ENCODE measurements around the gene NTN1. TPM values are rescaled to one million over a fixed set of nuclear protein-coding genes. Genes with fewer than 3 reads are reported as not detected.

NTN1 gene
- total RNA-seq, 1 experiment from 2014 or later = 4.2 TPM

GRCh38 chr17:9150446-9151090, 129.3 kb downstream of the NTN1 start:
- Histone ChIP-seq H3K27me3 (ENCODE audit: insufficient read depth, low read length) (no peaks in the 10 kb centered on the region), H2AFZ (ENCODE audit: low read depth, low read length, poor library complexity, severe bottlenecking) (no peak overlapping the region), H3K4me1 (ENCODE audit: control insufficient read depth in 1 of 2, insufficient read depth in 2 of 2, low read length in 2 of 2) (no peaks in the 10 kb centered on the region), H3K79me2 (ENCODE audit: insufficient read depth, low read length) (no peaks in the 10 kb centered on the region), H3K4me3 (replicated peaks in 1 of 2; ENCODE audit: low read depth in 1 of 2, low read length in 2 of 2) (no peak overlapping the region), H4K20me1 (ENCODE audit: insufficient read depth) (no peaks in the 10 kb centered on the region), H3K9ac (ENCODE audit: low read length) (no peak overlapping the region), H3K9me3 (ENCODE audit: control insufficient read depth in 1 of 2, insufficient read depth in 1 of 2, low read depth in 1 of 2, low read length in 2 of 2) (no peaks in the 10 kb centered on the region), H3K9me2 (ENCODE audit: insufficient read depth) (no peaks in the 10 kb centered on the region), H3K27ac (ENCODE audit: low read depth, low read length) (no peak overlapping the region), H3K36me3 (ENCODE audit: control insufficient read depth in 1 of 2, insufficient read depth in 2 of 2, low read length in 2 of 2) (no peaks in the 10 kb centered on the region), H3K4me2 (ENCODE audit: low read length) (no peak overlapping the region)
- ChIA-PET RAD21 (ENCODE audit: low non-redundant PET in 1 of 2, low total read pairs in 2 of 2, uncharacterized antibody in 2 of 2, unreplicated experiment in 2 of 2) (no interaction called here), POLR2A (no interaction called here), CTCF (no interaction called here)
- BruUV-seq (replicated peaks) = no TSS peak
- no peak for DNase-seq (ENCODE audit: low read depth, low spot score)
- no peak for ATAC-seq
- TF ChIP-seq SP1 (IDR thresholded peaks at IDR 0.05; ENCODE audit: low read depth) = no peak
- TF ChIP-seq MAX (IDR thresholded peaks at IDR 0.05) = no peak
- no peak for TF ChIP-seq YY1 (IDR thresholded peaks at IDR 0.05; ENCODE audit: extremely low read depth, insufficient replicate concordance, low read depth, low read length)
- no peak for TF ChIP-seq RAD21 (IDR thresholded peaks at IDR 0.05; ENCODE audit: low read depth)
- TF ChIP-seq CEBPB (IDR thresholded peaks at IDR 0.05; ENCODE audit: low read depth) = no peak
- no peak for TF ChIP-seq CBX3 (IDR thresholded peaks at IDR 0.05; ENCODE audit: low read depth)
- no peak for TF ChIP-seq SRF (IDR thresholded peaks at IDR 0.05; ENCODE audit: low read depth)
- TF ChIP-seq, protein P1, sequence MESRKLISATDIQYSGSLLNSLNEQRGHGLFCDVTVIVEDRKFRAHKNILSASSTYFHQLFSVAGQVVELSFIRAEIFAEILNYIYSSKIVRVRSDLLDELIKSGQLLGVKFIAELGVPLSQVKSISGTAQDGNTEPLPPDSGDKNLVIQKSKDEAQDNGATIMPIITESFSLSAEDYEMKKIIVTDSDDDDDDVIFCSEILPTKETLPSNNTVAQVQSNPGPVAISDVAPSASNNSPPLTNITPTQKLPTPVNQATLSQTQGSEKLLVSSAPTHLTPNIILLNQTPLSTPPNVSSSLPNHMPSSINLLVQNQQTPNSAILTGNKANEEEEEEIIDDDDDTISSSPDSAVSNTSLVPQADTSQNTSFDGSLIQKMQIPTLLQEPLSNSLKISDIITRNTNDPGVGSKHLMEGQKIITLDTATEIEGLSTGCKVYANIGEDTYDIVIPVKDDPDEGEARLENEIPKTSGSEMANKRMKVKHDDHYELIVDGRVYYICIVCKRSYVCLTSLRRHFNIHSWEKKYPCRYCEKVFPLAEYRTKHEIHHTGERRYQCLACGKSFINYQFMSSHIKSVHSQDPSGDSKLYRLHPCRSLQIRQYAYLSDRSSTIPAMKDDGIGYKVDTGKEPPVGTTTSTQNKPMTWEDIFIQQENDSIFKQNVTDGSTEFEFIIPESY (IDR thresholded peaks at IDR 0.05; ENCODE audit: extremely low read depth, insufficient replicate concordance, low read length) = no peak
- no peak for TF ChIP-seq JUND (IDR thresholded peaks at IDR 0.05)
- no peak for TF ChIP-seq EZH2phosphoT487 (IDR thresholded peaks at IDR 0.05; ENCODE audit: borderline replicate concordance)
- TF ChIP-seq, protein P2, sequence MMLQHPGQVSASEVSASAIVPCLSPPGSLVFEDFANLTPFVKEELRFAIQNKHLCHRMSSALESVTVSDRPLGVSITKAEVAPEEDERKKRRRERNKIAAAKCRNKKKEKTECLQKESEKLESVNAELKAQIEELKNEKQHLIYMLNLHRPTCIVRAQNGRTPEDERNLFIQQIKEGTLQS (IDR thresholded peaks at IDR 0.05) = no peak
- TF ChIP-seq ZNF274 (IDR thresholded peaks at IDR 0.05; ENCODE audit: low read depth, low read length) = no peak
- no peak for TF ChIP-seq EZH2 (IDR thresholded peaks at IDR 0.05)
- no peak for TF ChIP-seq POLR2AphosphoS5 (IDR thresholded peaks at IDR 0.05; ENCODE audit: low read depth, low read length)
- no peak for TF ChIP-seq TCF7L2 (IDR thresholded peaks at IDR 0.05; ENCODE audit: borderline replicate concordance, extremely low read depth, insufficient read depth, insufficient read length)
- TF ChIP-seq, protein P3, sequence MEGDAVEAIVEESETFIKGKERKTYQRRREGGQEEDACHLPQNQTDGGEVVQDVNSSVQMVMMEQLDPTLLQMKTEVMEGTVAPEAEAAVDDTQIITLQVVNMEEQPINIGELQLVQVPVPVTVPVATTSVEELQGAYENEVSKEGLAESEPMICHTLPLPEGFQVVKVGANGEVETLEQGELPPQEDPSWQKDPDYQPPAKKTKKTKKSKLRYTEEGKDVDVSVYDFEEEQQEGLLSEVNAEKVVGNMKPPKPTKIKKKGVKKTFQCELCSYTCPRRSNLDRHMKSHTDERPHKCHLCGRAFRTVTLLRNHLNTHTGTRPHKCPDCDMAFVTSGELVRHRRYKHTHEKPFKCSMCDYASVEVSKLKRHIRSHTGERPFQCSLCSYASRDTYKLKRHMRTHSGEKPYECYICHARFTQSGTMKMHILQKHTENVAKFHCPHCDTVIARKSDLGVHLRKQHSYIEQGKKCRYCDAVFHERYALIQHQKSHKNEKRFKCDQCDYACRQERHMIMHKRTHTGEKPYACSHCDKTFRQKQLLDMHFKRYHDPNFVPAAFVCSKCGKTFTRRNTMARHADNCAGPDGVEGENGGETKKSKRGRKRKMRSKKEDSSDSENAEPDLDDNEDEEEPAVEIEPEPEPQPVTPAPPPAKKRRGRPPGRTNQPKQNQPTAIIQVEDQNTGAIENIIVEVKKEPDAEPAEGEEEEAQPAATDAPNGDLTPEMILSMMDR (IDR thresholded peaks at IDR 0.05 in 2 of 3, conservative IDR thresholded peaks at IDR 0.05 in 1 of 3; ENCODE audit: borderline replicate concordance in 1 of 3, insufficient read depth in 1 of 3, low read depth in 2 of 3, low read length in 2 of 3) = no peak
- TF ChIP-seq EGR1 (IDR thresholded peaks at IDR 0.05; ENCODE audit: low read depth) = no peak
- intact Hi-C loops (cut with micrococcal nuclease) = no loop called here

All from HCT116 (cell line).